Panc1 (cell line): ENCODE results near the gene ANO2. TPM values are rescaled to one million over a fixed set of nuclear protein-coding genes. Genes with fewer than 3 reads are reported as not detected.

Experiments
- ATAC-seq: fragments of 200-7000 bp; cut with Tn5 transposase; 2 replicates; pipeline ENCODE4 v1.9.1; 2020; ENCODE audit warnings: mild to moderate bottlenecking, moderate library complexity
- BruUV-seq: library from RNA; stranded (reverse); fragments of 400-500 nt; replicated peaks from 2 replicates; lab custom pipeline; 2021; lab: Mats Ljungman, UMichigan
- CTCF ChIA-PET: fragments of 300-600 bp; sonication (Branson Sonifier 250); formaldehyde crosslinking; loops from one replicate; lab custom pipeline; 2022; ENCODE audit warnings: antibody characterized with exemption; lab: Charles Lee
- POLR2A ChIA-PET: fragments of 300-600 bp; sonication (Branson Sonifier 250); formaldehyde crosslinking; loops from one replicate; lab custom pipeline; 2022; ENCODE audit warnings: antibody characterized with exemption; lab: Charles Lee
- DNase-seq: peaks from one replicate; pipeline ENCODE4 v3.0.0-alpha.2; 2010; ENCODE audit warnings: low read depth, low spot score
- H3K27ac ChIP-seq: 2 replicates; pipeline ENCODE4 v1.5.1; 2011; ENCODE audit warnings: mild to moderate bottlenecking, low read length, inconsistent platforms
- H3K27me3 ChIP-seq: fragments of 200-500 bp; sonication (Bioruptor generic); 2 replicates; pipeline ENCODE4 v1.6.0; 2014; ENCODE audit warnings: low read length, inconsistent platforms; ENCODE audit not compliant: control insufficient read depth, insufficient read depth
- H3K36me3 ChIP-seq: fragments of 200-500 bp; sonication (Bioruptor generic); 2 replicates; pipeline ENCODE4 v1.5.1; 2014; ENCODE audit warnings: inconsistent platforms, mild to moderate bottlenecking, low read length, moderate library complexity; ENCODE audit not compliant: control insufficient read depth, insufficient read depth
- H3K4me1 ChIP-seq: 2 replicates; pipeline ENCODE4 v1.5.1; 2011; ENCODE audit warnings: inconsistent platforms, mild to moderate bottlenecking, low read length, moderate library complexity; ENCODE audit not compliant: control insufficient read depth, insufficient read depth
- H3K4me3 ChIP-seq, 2 experiments: 2 replicates each; pipeline ENCODE4 v1.5.1; 2011 to 2012; ENCODE audit warnings: low read depth in 2 of 2, low read length in 2 of 2, mild to moderate bottlenecking in 2 of 2, inconsistent platforms in 1 of 2, moderate library complexity in 1 of 2
- H3K9me3 ChIP-seq: fragments of 200-500 bp; sonication (Bioruptor generic); 2 replicates; pipeline ENCODE4 v1.5.1; 2014; ENCODE audit warnings: low read depth, mild to moderate bottlenecking, inconsistent platforms, low read length, moderate library complexity; ENCODE audit not compliant: control insufficient read depth, insufficient read depth
- POLR2AphosphoS5 ChIP-seq: IDR thresholded peaks from 2 replicates; pipeline ENCODE4 v1.6.1; 2012; ENCODE audit warnings: mild to moderate bottlenecking, low read depth, low read length, moderate library complexity
- SIN3A ChIP-seq: IDR thresholded peaks from 2 replicates; pipeline ENCODE4 v1.6.1; 2012; ENCODE audit warnings: low read depth, mild to moderate bottlenecking, low read length, moderate library complexity, borderline replicate concordance; ENCODE audit not compliant: insufficient read depth
- TCF7L2 ChIP-seq: IDR thresholded peaks from 2 replicates; pipeline ENCODE4 v1.6.1; 2011; ENCODE audit warnings: mild to moderate bottlenecking, low read depth, low read length, inconsistent platforms
- in situ Hi-C: cut with HindIII; loops from 2 replicates; pipeline ENCODE4 v1.10.0; 2016; ENCODE audit warnings: low sequenced_read_pairs, low pct_unique_long_range_greater_than_20kb
- intact Hi-C: fragments of 100-400 bp; cut with micrococcal nuclease; formaldehyde crosslinking; loops from one replicate; pipeline ENCODE4 v1.10.0; 2022; ENCODE audit not compliant: unreplicated experiment
- total RNA-seq: library from RNA; stranded (reverse); gene quantifications from one replicate; pipeline ENCODE4 v1.2.1, GENCODE V29; 2021; ENCODE audit not compliant: unreplicated experiment
- TF ChIP-seq, protein P1 (sequence below): fragments of 450-650 bp; IDR thresholded peaks from 2 replicates; pipeline ENCODE4 v1.5.1; 2017; ENCODE audit warnings: mild to moderate bottlenecking
- TF ChIP-seq, protein P2 (sequence below), 2 experiments: IDR thresholded peaks; 2 replicates each; pipeline ENCODE4 v1.6.1; 2011 to 2012; ENCODE audit warnings: low read depth in 2 of 2, control low read depth in 1 of 2, low read length in 1 of 2, mild to moderate bottlenecking in 1 of 2, moderate library complexity in 1 of 2; ENCODE audit not compliant: insufficient read depth in 1 of 2

Gene ANO2
- total RNA-seq, 1 experiment from 2014 or later = not detected

DNA sequence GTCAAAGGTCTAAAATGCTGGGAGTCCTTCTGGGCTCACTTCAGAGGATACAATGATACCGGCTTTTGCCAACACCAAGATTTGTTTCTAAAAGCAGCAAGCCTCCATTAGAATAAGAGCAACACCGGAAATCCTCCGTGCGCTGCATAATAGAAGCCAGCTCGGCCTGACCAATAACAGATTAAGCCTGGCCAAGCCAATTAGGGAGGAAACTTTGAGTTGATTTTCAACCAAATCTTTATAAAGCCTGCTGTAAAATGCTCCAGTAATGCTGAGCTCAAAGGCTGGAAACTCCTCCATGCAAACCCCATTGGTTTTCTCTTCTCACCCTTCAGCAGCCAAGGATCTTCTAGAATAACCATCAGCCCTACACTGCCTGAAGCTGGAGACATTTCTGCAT, 363.0 kb downstream of the ANO2 start:
- Histone ChIP-seq H3K27me3 (no peaks in the 10 kb centered on the region), H3K4me3 (no peak overlapping the region), H3K4me1 (no peaks in the 10 kb centered on the region), H3K36me3 (no peaks in the 10 kb centered on the region), H3K9me3 (no peaks in the 10 kb centered on the region), H3K27ac (no peak overlapping the region)
- DNase-seq = no peak
- no TSS peak for BruUV-seq
- no peak for ATAC-seq
- POLR2A ChIA-PET = no interaction called here
- TF ChIP-seq SIN3A = no peak
- in situ Hi-C loops = no loop called here
- CTCF ChIA-PET = no interaction called here
- intact Hi-C loops = no loop called here

DNA sequence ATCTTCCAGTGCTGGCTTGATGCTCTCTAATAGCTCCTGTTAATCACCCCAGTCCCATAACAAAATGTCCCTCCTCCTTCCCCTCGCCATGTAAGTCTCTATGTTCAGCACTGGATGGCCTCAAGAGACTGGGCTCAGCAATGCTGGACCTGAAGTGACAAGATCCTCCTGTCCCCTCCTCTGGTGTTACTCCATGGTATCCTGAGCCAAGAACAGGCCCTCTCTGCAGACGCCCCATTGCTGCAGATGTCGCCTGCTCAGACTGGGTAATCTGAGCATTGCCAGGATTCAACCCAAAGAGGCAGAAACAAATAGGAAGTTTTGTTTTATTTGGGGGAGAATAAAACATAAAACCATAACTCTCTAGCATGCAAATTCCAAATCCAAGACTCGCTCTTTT, 363.4 kb downstream of the ANO2 start:
- ATAC-seq = no peak
- H3K9me3 ChIP-seq = no peaks in the 10 kb centered on the region
- H3K4me3 ChIP-seq = no peak overlapping the region
- ChIA-PET POLR2A (no interaction called here), CTCF (no interaction called here)
- H3K27ac ChIP-seq = no peak overlapping the region
- H3K4me1 ChIP-seq = no peaks in the 10 kb centered on the region
- no peaks in the 10 kb centered on the region for H3K36me3 ChIP-seq
- H3K27me3 ChIP-seq = no peaks in the 10 kb centered on the region
- intact Hi-C loops = no loop called here
- no peak for DNase-seq
- in situ Hi-C loops = no loop called here
- BruUV-seq = no TSS peak
- TF ChIP-seq SIN3A (no peak), TCF7L2 (no peak), POLR2AphosphoS5 (no peak)
- TF ChIP-seq, protein P1, sequence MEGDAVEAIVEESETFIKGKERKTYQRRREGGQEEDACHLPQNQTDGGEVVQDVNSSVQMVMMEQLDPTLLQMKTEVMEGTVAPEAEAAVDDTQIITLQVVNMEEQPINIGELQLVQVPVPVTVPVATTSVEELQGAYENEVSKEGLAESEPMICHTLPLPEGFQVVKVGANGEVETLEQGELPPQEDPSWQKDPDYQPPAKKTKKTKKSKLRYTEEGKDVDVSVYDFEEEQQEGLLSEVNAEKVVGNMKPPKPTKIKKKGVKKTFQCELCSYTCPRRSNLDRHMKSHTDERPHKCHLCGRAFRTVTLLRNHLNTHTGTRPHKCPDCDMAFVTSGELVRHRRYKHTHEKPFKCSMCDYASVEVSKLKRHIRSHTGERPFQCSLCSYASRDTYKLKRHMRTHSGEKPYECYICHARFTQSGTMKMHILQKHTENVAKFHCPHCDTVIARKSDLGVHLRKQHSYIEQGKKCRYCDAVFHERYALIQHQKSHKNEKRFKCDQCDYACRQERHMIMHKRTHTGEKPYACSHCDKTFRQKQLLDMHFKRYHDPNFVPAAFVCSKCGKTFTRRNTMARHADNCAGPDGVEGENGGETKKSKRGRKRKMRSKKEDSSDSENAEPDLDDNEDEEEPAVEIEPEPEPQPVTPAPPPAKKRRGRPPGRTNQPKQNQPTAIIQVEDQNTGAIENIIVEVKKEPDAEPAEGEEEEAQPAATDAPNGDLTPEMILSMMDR = no peak
- TF ChIP-seq, protein P2, sequence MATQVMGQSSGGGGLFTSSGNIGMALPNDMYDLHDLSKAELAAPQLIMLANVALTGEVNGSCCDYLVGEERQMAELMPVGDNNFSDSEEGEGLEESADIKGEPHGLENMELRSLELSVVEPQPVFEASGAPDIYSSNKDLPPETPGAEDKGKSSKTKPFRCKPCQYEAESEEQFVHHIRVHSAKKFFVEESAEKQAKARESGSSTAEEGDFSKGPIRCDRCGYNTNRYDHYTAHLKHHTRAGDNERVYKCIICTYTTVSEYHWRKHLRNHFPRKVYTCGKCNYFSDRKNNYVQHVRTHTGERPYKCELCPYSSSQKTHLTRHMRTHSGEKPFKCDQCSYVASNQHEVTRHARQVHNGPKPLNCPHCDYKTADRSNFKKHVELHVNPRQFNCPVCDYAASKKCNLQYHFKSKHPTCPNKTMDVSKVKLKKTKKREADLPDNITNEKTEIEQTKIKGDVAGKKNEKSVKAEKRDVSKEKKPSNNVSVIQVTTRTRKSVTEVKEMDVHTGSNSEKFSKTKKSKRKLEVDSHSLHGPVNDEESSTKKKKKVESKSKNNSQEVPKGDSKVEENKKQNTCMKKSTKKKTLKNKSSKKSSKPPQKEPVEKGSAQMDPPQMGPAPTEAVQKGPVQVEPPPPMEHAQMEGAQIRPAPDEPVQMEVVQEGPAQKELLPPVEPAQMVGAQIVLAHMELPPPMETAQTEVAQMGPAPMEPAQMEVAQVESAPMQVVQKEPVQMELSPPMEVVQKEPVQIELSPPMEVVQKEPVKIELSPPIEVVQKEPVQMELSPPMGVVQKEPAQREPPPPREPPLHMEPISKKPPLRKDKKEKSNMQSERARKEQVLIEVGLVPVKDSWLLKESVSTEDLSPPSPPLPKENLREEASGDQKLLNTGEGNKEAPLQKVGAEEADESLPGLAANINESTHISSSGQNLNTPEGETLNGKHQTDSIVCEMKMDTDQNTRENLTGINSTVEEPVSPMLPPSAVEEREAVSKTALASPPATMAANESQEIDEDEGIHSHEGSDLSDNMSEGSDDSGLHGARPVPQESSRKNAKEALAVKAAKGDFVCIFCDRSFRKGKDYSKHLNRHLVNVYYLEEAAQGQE (IDR thresholded peaks at IDR 0.05; ENCODE audit: insufficient read depth in 1 of 2, low read depth in 2 of 2, low read length in 1 of 2) = no peak

DNA sequence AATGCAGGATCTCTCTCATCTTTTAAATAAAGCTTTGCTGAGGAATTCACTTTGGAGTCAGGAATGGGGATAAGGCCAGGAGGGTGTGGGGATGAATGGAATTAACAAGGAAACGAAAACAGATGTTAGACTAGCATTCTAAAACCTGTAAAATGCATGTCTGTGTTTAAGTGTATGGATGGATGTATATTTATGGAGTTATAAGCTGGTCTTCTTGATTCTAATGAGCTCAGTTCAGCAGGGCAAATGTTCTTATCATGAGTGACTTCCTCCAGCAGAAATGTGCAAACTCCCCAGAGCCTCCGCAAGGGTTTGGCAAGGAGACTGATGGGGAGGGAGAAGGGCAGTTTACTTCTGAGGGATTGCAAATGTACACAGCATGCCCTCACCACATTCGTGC, 364.0 kb downstream of the ANO2 start:
- POLR2A ChIA-PET = no interaction called here
- no peaks in the 10 kb centered on the region for H3K9me3 ChIP-seq
- no TSS peak for BruUV-seq
- no peak overlapping the region for H3K27ac ChIP-seq
- no peaks in the 10 kb centered on the region for H3K4me1 ChIP-seq
- TF ChIP-seq, protein P2 (IDR thresholded peaks at IDR 0.05; ENCODE audit: insufficient read depth in 1 of 2, low read depth in 2 of 2, low read length in 1 of 2) = no peak
- TF ChIP-seq, protein P1 = no peak
- ATAC-seq = no peak
- no peak overlapping the region for H3K4me3 ChIP-seq
- no peaks in the 10 kb centered on the region for H3K36me3 ChIP-seq
- DNase-seq = no peak
- intact Hi-C loops = no loop called here
- H3K27me3 ChIP-seq = no peaks in the 10 kb centered on the region
- in situ Hi-C loops = no loop called here
- CTCF ChIA-PET = no interaction called here
